OCI-LY1 (cell line): ENCODE measurements around the gene DCC.

ENCODE experiments used
- EZH2 ChIP-seq: fragments of 200-600 bp; sonication (generic), shearing (Covaris generic); IDR thresholded peaks from 2 replicates; pipeline ENCODE4 v1.8.0; 2017; ENCODE audit warnings: borderline replicate concordance, mixed run types, mild to moderate bottlenecking, antibody characterized with exemption, low read length, moderate library complexity, mixed read lengths
- TF ChIP-seq, protein P1 (sequence below): fragments of 200-600 bp; sonication (generic), shearing (Covaris generic); IDR thresholded peaks from 2 replicates; pipeline ENCODE4 v1.5.1; 2017; ENCODE audit warnings: mild to moderate bottlenecking, antibody characterized with exemption, low read length, moderate library complexity, mixed read lengths

DNA sequence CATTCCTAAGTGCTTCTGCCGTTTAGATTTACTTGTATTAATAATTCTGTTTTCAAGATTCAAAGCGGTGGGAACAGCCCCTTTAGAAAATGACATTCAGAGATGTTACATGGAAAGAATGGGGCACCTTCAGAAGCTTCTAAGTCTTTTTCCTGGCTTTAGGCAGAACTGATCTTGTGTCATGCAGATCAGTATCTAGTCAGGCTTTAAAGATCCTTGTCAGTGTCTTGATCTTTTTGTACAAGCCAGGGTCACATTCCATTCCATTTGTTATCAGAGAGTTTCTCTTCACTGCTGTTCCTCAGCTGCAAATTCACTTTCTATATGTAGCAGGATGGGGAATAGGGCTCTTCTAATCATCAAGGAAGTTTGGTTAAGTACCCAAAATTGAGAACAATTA is 275.3 kb downstream of the DCC start:
- TF ChIP-seq, protein P1, sequence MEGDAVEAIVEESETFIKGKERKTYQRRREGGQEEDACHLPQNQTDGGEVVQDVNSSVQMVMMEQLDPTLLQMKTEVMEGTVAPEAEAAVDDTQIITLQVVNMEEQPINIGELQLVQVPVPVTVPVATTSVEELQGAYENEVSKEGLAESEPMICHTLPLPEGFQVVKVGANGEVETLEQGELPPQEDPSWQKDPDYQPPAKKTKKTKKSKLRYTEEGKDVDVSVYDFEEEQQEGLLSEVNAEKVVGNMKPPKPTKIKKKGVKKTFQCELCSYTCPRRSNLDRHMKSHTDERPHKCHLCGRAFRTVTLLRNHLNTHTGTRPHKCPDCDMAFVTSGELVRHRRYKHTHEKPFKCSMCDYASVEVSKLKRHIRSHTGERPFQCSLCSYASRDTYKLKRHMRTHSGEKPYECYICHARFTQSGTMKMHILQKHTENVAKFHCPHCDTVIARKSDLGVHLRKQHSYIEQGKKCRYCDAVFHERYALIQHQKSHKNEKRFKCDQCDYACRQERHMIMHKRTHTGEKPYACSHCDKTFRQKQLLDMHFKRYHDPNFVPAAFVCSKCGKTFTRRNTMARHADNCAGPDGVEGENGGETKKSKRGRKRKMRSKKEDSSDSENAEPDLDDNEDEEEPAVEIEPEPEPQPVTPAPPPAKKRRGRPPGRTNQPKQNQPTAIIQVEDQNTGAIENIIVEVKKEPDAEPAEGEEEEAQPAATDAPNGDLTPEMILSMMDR: no peak
- no peak for TF ChIP-seq EZH2
